Gastroesophageal sphincter (tissue), 3 donors: Measurements from ENCODE around the gene GALT.

ENCODE experiments used
- CTCF ChIP-seq, 4 experiments: fragments of 200-600 bp in 2 of 4; fragments of 450-650 bp in 2 of 4; sonication (generic) in 1 of 4; IDR thresholded peaks; one replicate each; pipeline ENCODE4 v1.5.1; 2017 to 2019; ENCODE audit warnings: antibody characterized with exemption in 4 of 4, mild to moderate bottlenecking in 2 of 4, moderate library complexity in 2 of 4
- POLR2A ChIP-seq, 2 donors: fragments of 450-650 bp; IDR thresholded peaks; one replicate each; pipeline ENCODE4 v1.6.1; 2017; ENCODE audit warnings: antibody characterized with exemption in 2 of 2, mild to moderate bottlenecking in 2 of 2, moderate library complexity in 1 of 2
- POLR2AphosphoS5 ChIP-seq: sonication (generic); formaldehyde crosslinking; IDR thresholded peaks from one replicate; pipeline ENCODE4 v1.6.1; 2017; ENCODE audit warnings: antibody characterized with exemption

GRCh38 chr9:34638138-34638445 is 8.4 kb upstream of the GALT start:
- no peak for TF ChIP-seq CTCF (IDR thresholded peaks at IDR 0.05)
- TF ChIP-seq POLR2AphosphoS5: no peak
- no peak for TF ChIP-seq POLR2A (IDR thresholded peaks at IDR 0.05)
